SK-N-SH (cell line): ENCODE measurements around the gene MYLK. TPM values are rescaled to one million over a fixed set of nuclear protein-coding genes. Genes with fewer than 3 reads are reported as not detected.

ENCODE experiments used
- CTCF ChIA-PET: fragments of 300-600, 350-600 bp; formaldehyde crosslinking; extraction: SDS; loops from one replicate; lab custom pipeline; 2021; lab: Yijun Ruan, JAX
- POLR2A ChIA-PET: fragments of 350-600 bp; sonication (Branson Sonifier 250); formaldehyde crosslinking; extraction: SDS; loops from one replicate; lab custom pipeline; 2020; ENCODE audit warnings: antibody characterized with exemption, inconsistent platforms; lab: Yijun Ruan, JAX
- DNase-seq: peaks from one replicate; pipeline ENCODE4 v3.0.0; 2012
- H2AFZ ChIP-seq: fragments of 200-600 bp; sonication (generic); 2 replicates; pipeline ENCODE4 v1.8.1; 2016; ENCODE audit warnings: antibody characterized with exemption, mild to moderate bottlenecking, low read depth
- H3F3A ChIP-seq: fragments of 200-600 bp; sonication (generic); replicated peaks from 2 replicates; pipeline ENCODE3; 2016; ENCODE audit warnings: antibody characterized with exemption, mild to moderate bottlenecking; ENCODE audit not compliant: insufficient read depth
- H3K27ac ChIP-seq, 2 experiments: fragments of 200-500 bp in 1 of 2; fragments of 200-600 bp in 1 of 2; sonication (Bioruptor generic) in 1 of 2; sonication (generic), shearing (Covaris generic) in 1 of 2; 2 replicates each; pipeline versions ENCODE4 v1.5.1 to v1.6.1; 2014 to 2016; ENCODE audit warnings: low read depth in 2 of 2, inconsistent platforms in 1 of 2, low read length in 1 of 2, mild to moderate bottlenecking in 1 of 2, mixed read lengths in 1 of 2
- H3K27me3 ChIP-seq: fragments of 200-600 bp; sonication (generic), shearing (Covaris generic); 2 replicates; pipeline ENCODE4 v1.6.1; 2016; ENCODE audit warnings: mixed run types; ENCODE audit not compliant: insufficient read depth
- H3K36me3 ChIP-seq, 2 experiments: fragments of 200-500 bp in 1 of 2; fragments of 200-600 bp in 1 of 2; sonication (Bioruptor generic) in 1 of 2; sonication (generic) in 1 of 2; replicated peaks in 1 of 2; 2 replicates each; pipeline versions ENCODE3 to v1.5.1; 2014 to 2016; ENCODE audit warnings: low read length in 1 of 2, mild to moderate bottlenecking in 1 of 2; ENCODE audit not compliant: insufficient read depth in 2 of 2, control insufficient read depth in 1 of 2
- H3K4me1 ChIP-seq, 2 experiments: fragments of 200-500 bp in 1 of 2; fragments of 200-600 bp in 1 of 2; sonication (Bioruptor generic) in 1 of 2; sonication (generic), shearing (Covaris generic) in 1 of 2; 2 replicates each; pipeline versions ENCODE4 v1.5.1 to v1.6.1; 2014 to 2016; ENCODE audit warnings: low read depth in 1 of 2, low read length in 1 of 2, mixed run types in 1 of 2; ENCODE audit not compliant: insufficient read depth in 2 of 2, control insufficient read depth in 1 of 2
- H3K4me2 ChIP-seq: fragments of 200-600 bp; sonication (generic), shearing (Covaris generic); 2 replicates; pipeline ENCODE4 v1.6.1; 2017; ENCODE audit warnings: mixed run types
- H3K4me3 ChIP-seq, 2 experiments: fragments of 200-500 bp in 1 of 2; fragments of 200-600 bp in 1 of 2; sonication (Bioruptor generic) in 1 of 2; sonication (generic), shearing (Covaris generic) in 1 of 2; 2 replicates each; pipeline versions ENCODE4 v1.5.1 to v1.8.1; 2014 to 2016; ENCODE audit warnings: low read depth in 2 of 2, inconsistent platforms in 1 of 2, low read length in 1 of 2, mild to moderate bottlenecking in 1 of 2, mixed read lengths in 1 of 2, moderate library complexity in 1 of 2
- H3K79me2 ChIP-seq: fragments of 200-600 bp; sonication (generic); 2 replicates; pipeline ENCODE4 v1.8.1; 2017; ENCODE audit warnings: mild to moderate bottlenecking; ENCODE audit not compliant: insufficient read depth
- H3K9ac ChIP-seq: fragments of 200-600 bp; sonication (generic); 2 replicates; pipeline ENCODE4 v1.6.1; 2017; ENCODE audit warnings: mixed run types
- H3K9me2 ChIP-seq: fragments of 200-600 bp; sonication (generic); 2 replicates; pipeline ENCODE4 v1.6.1; 2017; ENCODE audit warnings: mixed run types
- H3K9me3 ChIP-seq: fragments of 200-600 bp; sonication (generic); 2 replicates; pipeline ENCODE4 v1.6.1; 2017; ENCODE audit warnings: mixed run types, mild to moderate bottlenecking, moderate library complexity
- H4K20me1 ChIP-seq: fragments of 200-600 bp; sonication (generic); 2 replicates; pipeline ENCODE4 v1.6.1; 2017; ENCODE audit warnings: mild to moderate bottlenecking, mixed run types; ENCODE audit not compliant: insufficient read depth
- CTCF ChIP-seq: fragments of 200-600 bp; sonication (generic); IDR thresholded peaks from 2 replicates; pipeline ENCODE4 v1.6.1; 2017; ENCODE audit warnings: antibody characterized with exemption, mild to moderate bottlenecking, moderate library complexity
- EP300 ChIP-seq, 2 experiments: IDR thresholded peaks; 2 replicates each; pipeline versions ENCODE4 v1.4.0 to v1.6.1; 2012; ENCODE audit warnings: borderline replicate concordance in 1 of 2, low read depth in 1 of 2, low read length in 1 of 2
- EZH2phosphoT487 ChIP-seq: fragments of 200-600 bp; sonication (generic); IDR thresholded peaks from 2 replicates; pipeline ENCODE4 v1.6.1; 2017; ENCODE audit warnings: low read depth, mixed run types, mild to moderate bottlenecking, antibody characterized with exemption, moderate library complexity, borderline replicate concordance
- FOSL2 ChIP-seq: IDR thresholded peaks from 2 replicates; pipeline ENCODE4 v1.4.0; 2012; ENCODE audit warnings: low read depth, mild to moderate bottlenecking, moderate library complexity, borderline replicate concordance
- FOXM1 ChIP-seq: IDR thresholded peaks from 2 replicates; pipeline ENCODE4 v1.4.0; 2012; ENCODE audit warnings: low read depth, mild to moderate bottlenecking
- GATA2 ChIP-seq: sonication (generic); formaldehyde crosslinking; IDR thresholded peaks from 2 replicates; pipeline ENCODE4 v1.5.0; 2020; ENCODE audit warnings: mild to moderate bottlenecking, missing genetic modification reagents
- IRF3 ChIP-seq: fragments of 150-350 bp; IDR thresholded peaks from 2 replicates; pipeline ENCODE4 v1.6.1; 2016; ENCODE audit warnings: mild to moderate bottlenecking, low read depth, low read length
- JUND ChIP-seq: IDR thresholded peaks from 2 replicates; pipeline ENCODE4 v1.4.0; 2012
- MAX ChIP-seq: IDR thresholded peaks from 2 replicates; pipeline ENCODE4 v1.4.0; 2012; ENCODE audit warnings: low read depth
- RAD21 ChIP-seq: IDR thresholded peaks from 2 replicates; pipeline ENCODE4 v1.6.1; 2012; ENCODE audit warnings: mild to moderate bottlenecking, low read length
- RCOR1 ChIP-seq: fragments of 150-350 bp; IDR thresholded peaks from 2 replicates; pipeline ENCODE4 v1.6.1; 2017; ENCODE audit warnings: antibody characterized with exemption, low read length
- REST ChIP-seq: IDR thresholded peaks from 2 replicates; pipeline ENCODE4 v1.6.1; 2012; ENCODE audit warnings: mild to moderate bottlenecking, low read depth, low read length, moderate library complexity
- RFX5 ChIP-seq: IDR thresholded peaks from 2 replicates; pipeline ENCODE4 v1.6.1; 2012; ENCODE audit warnings: mild to moderate bottlenecking, improper control_type of control experiment, low read length
- SIN3A ChIP-seq: IDR thresholded peaks from 2 replicates; pipeline ENCODE4 v1.6.1; 2012; ENCODE audit warnings: low read depth, mild to moderate bottlenecking, low read length, moderate library complexity, borderline replicate concordance
- SMC3 ChIP-seq: IDR thresholded peaks from 2 replicates; pipeline ENCODE4 v1.6.1; 2012; ENCODE audit warnings: low read depth, low read length, improper control_type of control experiment
- TCF12 ChIP-seq: IDR thresholded peaks from 2 replicates; pipeline ENCODE4 v1.4.0; 2012
- TEAD4 ChIP-seq: IDR thresholded peaks from 2 replicates; pipeline ENCODE4 v1.4.0; 2012; ENCODE audit warnings: mild to moderate bottlenecking, borderline replicate concordance; ENCODE audit not compliant: insufficient read depth
- USF2 ChIP-seq: fragments of 150-350 bp; IDR thresholded peaks from 2 replicates; pipeline ENCODE4 v1.6.1; 2017; ENCODE audit warnings: antibody characterized with exemption, low read length, low read depth, borderline replicate concordance
- YY1 ChIP-seq: IDR thresholded peaks from 2 replicates; pipeline ENCODE4 v1.4.0; 2012; ENCODE audit warnings: low read depth, mild to moderate bottlenecking
- WGBS: methylation state at CpG from one replicate; pipeline ENCODE4 v1.1.6; 2017; ENCODE audit warnings: low lambda C conversion rate; 5-methylcytosine and 5-hydroxymethylcytosine counted together
- polyA plus RNA-seq, 3 experiments: library from polyadenylated mRNA; depleted of rRNA; stranded (reverse); fragments of >200 nt; gene quantifications; 2 replicates each; pipeline ENCODE4 v1.2.3, GENCODE V29; 2012

Gene MYLK
- polyA plus RNA-seq, 1 of the 3 experiments (the other 2 are of a cell fraction) = 272 TPM

GRCh38 chr3:123781138-123781537 is 103.0 kb downstream of the MYLK start:
- WGBS = 82% methylated on average over 2 of the region's 2 CpGs
- Histone ChIP-seq H2AFZ (no peak overlapping the region), H3K9me2 (no peaks in the 10 kb centered on the region), H3K4me2 (no peak overlapping the region), H3F3A (peaks cover 35% of the 10 kb centered on the region), H4K20me1 (no peaks in the 10 kb centered on the region), H3K27ac (peak overlapping the region; percentile 63 to 99), H3K4me1 (peaks cover 39 to 54% of the 10 kb centered on the region in 2 experiments), H3K36me3 (peaks cover 26 to 48% of the 10 kb centered on the region in 2 experiments), H3K79me2 (peaks cover 79% of the 10 kb centered on the region), H3K9ac (no peak overlapping the region), H3K9me3 (no peaks in the 10 kb centered on the region), H3K27me3 (no peaks in the 10 kb centered on the region), H3K4me3 (no peak overlapping the region)
- ChIA-PET CTCF (interaction anchor here (1.1 kb wide), 1 partner anchor 9 kb away, joined by 3 read pairs; no protein-coding TSS in a partner anchor), POLR2A (no interaction called here)
- DNase-seq = no peak
- no peak for TF ChIP-seq TEAD4
- TF ChIP-seq SMC3 = no peak
- no peak for TF ChIP-seq YY1
- no peak for TF ChIP-seq RCOR1
- TF ChIP-seq MAX = no peak
- TF ChIP-seq FOSL2 = no peak
- no peak; the same call in 1 of the 2 replicates for TF ChIP-seq CTCF
- TF ChIP-seq RFX5 = no peak
- TF ChIP-seq JUND = no peak
- no peak for TF ChIP-seq EZH2phosphoT487
- no peak for TF ChIP-seq SIN3A
- no peak for TF ChIP-seq IRF3
- TF ChIP-seq RAD21 = no peak
- no peak for TF ChIP-seq FOXM1
- no peak for TF ChIP-seq TCF12
- no peak for TF ChIP-seq USF2
- TF ChIP-seq REST = no peak
- no peak for TF ChIP-seq GATA2 (CRISPR knock-in tag)
- TF ChIP-seq EP300 (IDR thresholded peaks at IDR 0.05; ENCODE audit: borderline replicate concordance in 1 of 2, low read depth in 1 of 2, low read length in 1 of 2) = no peak
